PC-3 (cell line): ENCODE data around the gene ZC3HAV1L. TPM values are rescaled to one million over a fixed set of nuclear protein-coding genes. Genes with fewer than 3 reads are reported as not detected.

Experiments used
- ATAC-seq: fragments of 200-7000 bp; cut with Tn5 transposase; 2 replicates; pipeline ENCODE4 v1.9.1; 2020; ENCODE audit warnings: mild to moderate bottlenecking, moderate library complexity
- BruUV-seq: library from RNA; stranded (reverse); fragments of 400-500 nt; replicated peaks from 2 replicates; lab custom pipeline; 2021; lab: Mats Ljungman, UMichigan
- CTCF ChIA-PET: fragments of 300-600 bp; sonication (Branson Sonifier 250); formaldehyde crosslinking; loops from one replicate; lab custom pipeline; 2022; ENCODE audit warnings: antibody characterized with exemption; lab: Charles Lee
- POLR2A ChIA-PET: fragments of 300-600 bp; sonication (Branson Sonifier 250); formaldehyde crosslinking; loops from one replicate; lab custom pipeline; 2022; ENCODE audit warnings: antibody characterized with exemption; ENCODE audit not compliant: unreplicated experiment; lab: Charles Lee
- DNase-seq: peaks from one replicate; pipeline ENCODE4 v3.0.0-alpha.2; 2015
- H2AFZ ChIP-seq: fragments of 300-600 bp; sonication (generic); 2 replicates; pipeline ENCODE4 v1.6.0; 2016; ENCODE audit warnings: antibody characterized with exemption, low read length
- H3F3A ChIP-seq: fragments of 300-600 bp; sonication (generic); one replicate; pipeline ENCODE4 v1.6.0; 2017; ENCODE audit warnings: antibody characterized with exemption, low read length, control low read depth, mild to moderate bottlenecking; ENCODE audit not compliant: unreplicated experiment
- H3K27ac ChIP-seq: fragments of 300-600 bp; sonication (generic); 2 replicates; pipeline ENCODE4 v1.5.1; 2016; ENCODE audit warnings: mild to moderate bottlenecking, low read length
- H3K27me3 ChIP-seq: fragments of 300-600 bp; sonication (generic); 2 replicates; pipeline ENCODE4 v1.6.1; 2016; ENCODE audit warnings: low read length, mixed read lengths
- H3K36me3 ChIP-seq: fragments of 300-600 bp; sonication (generic); 2 replicates; pipeline ENCODE4 v1.6.1; 2016; ENCODE audit warnings: low read depth, mixed run types, low read length, mixed read lengths
- H3K4me1 ChIP-seq: fragments of 300-600 bp; sonication (generic); 2 replicates; pipeline ENCODE4 v1.5.1; 2016; ENCODE audit warnings: low read length; ENCODE audit not compliant: insufficient read depth
- H3K4me2 ChIP-seq: fragments of 300-600 bp; sonication (generic); 2 replicates; pipeline ENCODE4 v1.6.0; 2016; ENCODE audit warnings: low read length
- H3K4me3 ChIP-seq: fragments of 300-600 bp; sonication (generic); 2 replicates; pipeline ENCODE4 v1.5.1; 2016; ENCODE audit warnings: mild to moderate bottlenecking, low read length, mixed read lengths
- H3K79me2 ChIP-seq: fragments of 300-600 bp; sonication (generic); 2 replicates; pipeline ENCODE4 v1.6.1; 2017; ENCODE audit warnings: low read length, mixed read lengths
- H3K9ac ChIP-seq: fragments of 300-600 bp; sonication (generic); 2 replicates; pipeline ENCODE4 v1.6.0; 2016; ENCODE audit warnings: mild to moderate bottlenecking, low read length
- H3K9me2 ChIP-seq: fragments of 300-600 bp; sonication (generic); replicated peaks from 2 replicates; pipeline ENCODE4 v1.6.1; 2016; ENCODE audit warnings: mixed run types, low read length, mixed read lengths
- H3K9me3 ChIP-seq: fragments of 300-600 bp; sonication (generic); 2 replicates; pipeline ENCODE4 v1.6.1; 2016; ENCODE audit warnings: low read length, mixed read lengths
- H4K20me1 ChIP-seq: fragments of 300-600 bp; sonication (generic); 2 replicates; pipeline ENCODE4 v1.6.1; 2016; ENCODE audit warnings: low read length, mixed read lengths
- EZH2 ChIP-seq: fragments of 300-600 bp; sonication (generic); IDR thresholded peaks from one replicate; pipeline ENCODE4 v1.6.1; 2017; ENCODE audit warnings: antibody characterized with exemption, mild to moderate bottlenecking, low read length; ENCODE audit not compliant: unreplicated experiment
- EZH2phosphoT487 ChIP-seq: fragments of 300-600 bp; sonication (generic); IDR thresholded peaks from 2 replicates; pipeline ENCODE4 v1.6.1; 2018; ENCODE audit warnings: mild to moderate bottlenecking, antibody characterized with exemption, low read length, borderline replicate concordance
- intact Hi-C: fragments of 100-400 bp; cut with micrococcal nuclease; formaldehyde crosslinking; loops from 2 replicates; pipeline ENCODE4 v1.9.0; 2023
- total RNA-seq: library from RNA; depleted of rRNA; stranded (reverse); fragments of >200 nt; gene quantifications from 2 replicates; pipeline ENCODE4 v1.2.3, GENCODE V29; 2014
- TF ChIP-seq, protein P1 (sequence below): fragments of 300-600 bp; sonication (generic); conservative IDR thresholded peaks from 2 replicates; pipeline ENCODE4 v1.5.1; 2017; ENCODE audit warnings: antibody characterized with exemption, low read depth, mild to moderate bottlenecking, low read length

Gene ZC3HAV1L
- total RNA-seq, 1 experiment from 2014 or later, result 8.2 TPM

DNA sequence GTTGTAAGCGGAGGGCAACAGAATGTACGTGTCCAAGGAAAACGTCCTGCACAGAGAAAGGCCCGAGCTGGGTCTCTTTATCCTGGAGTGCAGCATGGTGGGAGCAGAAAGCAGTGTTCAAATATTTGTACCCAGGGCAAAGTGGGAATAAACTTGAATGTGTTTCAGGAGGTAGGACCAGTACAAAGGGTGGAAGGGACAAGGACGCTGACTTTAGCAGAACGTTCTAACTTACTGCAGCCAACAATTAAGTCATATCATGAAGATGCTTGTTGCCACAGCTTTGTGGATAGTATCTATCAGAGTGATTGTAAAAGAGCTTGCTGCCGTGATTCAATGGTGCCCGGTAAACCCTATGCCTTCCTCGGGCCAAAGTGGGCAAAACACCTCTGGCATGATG is 30.5 kb upstream of the ZC3HAV1L start:
- intact Hi-C loops, result no loop called here
- H3K27ac ChIP-seq, result no peak overlapping the region
- H3K9me3 ChIP-seq, result no peaks in the 10 kb centered on the region
- H3K36me3 ChIP-seq, result peaks cover 21% of the 10 kb centered on the region
- H3K4me2 ChIP-seq, result no peak overlapping the region
- H3K27me3 ChIP-seq, result no peaks in the 10 kb centered on the region
- ATAC-seq (no peak), DNase-seq (no peak)
- no peaks in the 10 kb centered on the region for H3K9me2 ChIP-seq
- BruUV-seq, result no TSS peak
- H3K9ac ChIP-seq, result no peak overlapping the region
- CTCF ChIA-PET, result no interaction called here
- H4K20me1 ChIP-seq, result no peaks in the 10 kb centered on the region
- H2AFZ ChIP-seq, result no peak overlapping the region
- H3K79me2 ChIP-seq, result no peaks in the 10 kb centered on the region
- no peak for TF ChIP-seq EZH2phosphoT487
- no peak for TF ChIP-seq EZH2
- TF ChIP-seq, protein P1, sequence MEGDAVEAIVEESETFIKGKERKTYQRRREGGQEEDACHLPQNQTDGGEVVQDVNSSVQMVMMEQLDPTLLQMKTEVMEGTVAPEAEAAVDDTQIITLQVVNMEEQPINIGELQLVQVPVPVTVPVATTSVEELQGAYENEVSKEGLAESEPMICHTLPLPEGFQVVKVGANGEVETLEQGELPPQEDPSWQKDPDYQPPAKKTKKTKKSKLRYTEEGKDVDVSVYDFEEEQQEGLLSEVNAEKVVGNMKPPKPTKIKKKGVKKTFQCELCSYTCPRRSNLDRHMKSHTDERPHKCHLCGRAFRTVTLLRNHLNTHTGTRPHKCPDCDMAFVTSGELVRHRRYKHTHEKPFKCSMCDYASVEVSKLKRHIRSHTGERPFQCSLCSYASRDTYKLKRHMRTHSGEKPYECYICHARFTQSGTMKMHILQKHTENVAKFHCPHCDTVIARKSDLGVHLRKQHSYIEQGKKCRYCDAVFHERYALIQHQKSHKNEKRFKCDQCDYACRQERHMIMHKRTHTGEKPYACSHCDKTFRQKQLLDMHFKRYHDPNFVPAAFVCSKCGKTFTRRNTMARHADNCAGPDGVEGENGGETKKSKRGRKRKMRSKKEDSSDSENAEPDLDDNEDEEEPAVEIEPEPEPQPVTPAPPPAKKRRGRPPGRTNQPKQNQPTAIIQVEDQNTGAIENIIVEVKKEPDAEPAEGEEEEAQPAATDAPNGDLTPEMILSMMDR, result no peak
- POLR2A ChIA-PET, result no interaction called here
- no peaks in the 10 kb centered on the region for H3K4me1 ChIP-seq
- H3K4me3 ChIP-seq, result no peak overlapping the region
- no peaks in the 10 kb centered on the region for H3F3A ChIP-seq

DNA sequence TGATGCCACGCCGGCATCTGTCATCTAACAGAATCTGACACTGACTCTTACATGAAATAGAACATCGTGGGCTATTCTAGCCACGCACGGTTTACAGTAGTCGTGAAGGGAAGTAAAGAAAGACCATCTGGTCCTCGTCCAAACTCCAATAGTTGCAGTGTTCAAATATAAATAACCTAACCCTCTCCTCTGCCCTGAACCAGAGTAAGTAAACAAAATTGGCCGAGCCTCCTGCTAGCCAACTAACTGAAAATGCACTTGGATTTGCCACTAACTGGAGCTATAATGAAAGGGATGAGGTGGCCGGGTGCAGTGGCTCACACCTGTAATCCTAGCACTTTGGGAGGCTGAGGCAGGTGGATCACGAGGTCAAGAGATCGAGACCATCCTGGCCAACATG is 29.5 kb upstream of the ZC3HAV1L start:
- Histone ChIP-seq H3K9me2 (no peaks in the 10 kb centered on the region), H3K27ac (no peak overlapping the region), H3K36me3 (peaks cover 28% of the 10 kb centered on the region), H4K20me1 (no peaks in the 10 kb centered on the region), H3K4me2 (no peak overlapping the region), H3K79me2 (no peaks in the 10 kb centered on the region), H3K9me3 (no peaks in the 10 kb centered on the region), H3K9ac (no peak overlapping the region), H3K27me3 (no peaks in the 10 kb centered on the region), H3F3A (no peaks in the 10 kb centered on the region), H2AFZ (no peak overlapping the region), H3K4me1 (no peaks in the 10 kb centered on the region), H3K4me3 (no peak overlapping the region)
- no peak for TF ChIP-seq EZH2
- TF ChIP-seq, protein P1, result no peak
- TF ChIP-seq EZH2phosphoT487, result no peak
- ChIA-PET POLR2A (no interaction called here), CTCF (no interaction called here)
- DNase-seq, result no peak
- BruUV-seq, result no TSS peak
- intact Hi-C loops, result no loop called here
- no peak for ATAC-seq

DNA sequence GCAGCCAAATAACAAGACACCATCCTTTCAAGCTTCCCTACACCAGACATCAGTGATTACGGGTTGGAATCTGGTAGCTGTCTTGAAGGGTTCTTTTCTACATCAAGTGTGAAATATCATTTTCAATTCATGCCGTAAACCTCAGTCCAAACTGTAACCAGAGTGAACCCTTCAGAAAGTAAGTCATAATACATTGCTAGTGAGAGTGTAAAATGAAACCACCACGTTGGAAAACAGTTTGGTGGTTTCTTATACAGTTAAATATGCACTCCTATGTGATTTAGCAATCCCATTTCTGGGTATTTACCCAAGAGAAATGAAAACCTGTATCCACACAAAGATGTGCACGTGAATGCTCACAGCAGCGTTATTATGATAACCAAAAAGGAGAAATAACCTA is 25.6 kb upstream of the ZC3HAV1L start:
- no peak overlapping the region for H2AFZ ChIP-seq
- H3K9me3 ChIP-seq, result no peaks in the 10 kb centered on the region
- no TSS peak for BruUV-seq
- no peak overlapping the region for H3K27ac ChIP-seq
- intact Hi-C loops, result no loop called here
- H4K20me1 ChIP-seq, result no peaks in the 10 kb centered on the region
- ATAC-seq, result no peak
- H3K4me3 ChIP-seq, result no peak overlapping the region
- no peaks in the 10 kb centered on the region for H3K79me2 ChIP-seq
- CTCF ChIA-PET, result no interaction called here
- no peaks in the 10 kb centered on the region for H3K27me3 ChIP-seq
- no peak overlapping the region for H3K9ac ChIP-seq
- no peaks in the 10 kb centered on the region for H3K9me2 ChIP-seq
- TF ChIP-seq, protein P1, result no peak
- POLR2A ChIA-PET, result no interaction called here
- DNase-seq, result no peak
- no peaks in the 10 kb centered on the region for H3F3A ChIP-seq
- no peak overlapping the region for H3K4me2 ChIP-seq
- no peaks in the 10 kb centered on the region for H3K4me1 ChIP-seq
- H3K36me3 ChIP-seq, result peaks cover 20% of the 10 kb centered on the region; the same call in 1 of the 2 replicates
